ENCODE measurements around the gene MINDY1. TPM values are rescaled to one million over a fixed set of nuclear protein-coding genes. Genes with fewer than 3 reads are reported as not detected.

MINDY1 gene
- polyA plus RNA-seq, 2 donors = 17.2 to 21.3 TPM

- Histone ChIP-seq H3K27me3 (ENCODE audit: control insufficient read depth in 1 of 2, insufficient read depth in 2 of 2, low read length in 2 of 2) (no peaks in the 10 kb centered on the region), H3K4me3 (ENCODE audit: low read depth in 1 of 2, low read length in 2 of 2) (no peak overlapping the region), H3K9me3 (ENCODE audit: control insufficient read depth in 2 of 2, insufficient read depth in 1 of 2, low read depth in 1 of 2, low read length in 1 of 2) (no peaks in the 10 kb centered on the region), H3K27ac (ENCODE audit: low read depth in 2 of 2, low read length in 1 of 2) (no peak overlapping the region), H3K4me1 (ENCODE audit: control insufficient read depth in 2 of 2, insufficient read depth in 2 of 2, low read length in 1 of 2) (no peaks in the 10 kb centered on the region), H3K36me3 (ENCODE audit: control insufficient read depth in 2 of 2, insufficient read depth in 2 of 2, low read length in 1 of 2) (peaks cover 20 to 41% of the 10 kb centered on the region in 2 donors)
- WGBS, 2 donors = 63 to 68% methylated on average over 4 of the region's 4 CpGs
Observed at GRCh38 chr1:150961756-150962155, 44.9 kb downstream of the MINDY1 start.

DNA sequence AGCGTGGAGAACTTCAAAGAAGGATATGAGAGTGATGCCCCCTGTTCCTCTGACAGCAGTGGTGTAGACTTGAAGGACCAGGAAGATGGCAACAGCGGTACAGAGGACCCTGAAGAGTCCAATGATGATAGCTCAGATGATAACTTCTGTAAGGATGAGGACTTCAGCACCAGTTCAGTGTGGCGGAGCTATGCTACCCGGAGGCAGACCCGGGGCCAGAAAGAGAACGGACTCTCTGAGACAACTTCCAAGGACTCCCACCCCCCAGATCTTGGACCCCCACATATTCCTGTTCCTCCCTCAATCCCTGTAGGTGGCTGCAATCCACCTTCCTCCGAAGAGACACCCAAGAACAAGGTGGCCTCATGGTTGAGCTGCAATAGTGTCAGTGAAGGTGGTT lies 46.1 kb downstream of the MINDY1 start:
- H3K9me3 ChIP-seq (ENCODE audit: control insufficient read depth in 2 of 2, insufficient read depth in 1 of 2, low read depth in 1 of 2, low read length in 1 of 2) = no peaks in the 10 kb centered on the region
- no peaks in the 10 kb centered on the region for H3K27me3 ChIP-seq (ENCODE audit: control insufficient read depth in 1 of 2, insufficient read depth in 2 of 2, low read length in 2 of 2)
- peaks cover 10 to 31% of the 10 kb centered on the region in 2 donors for H3K36me3 ChIP-seq (ENCODE audit: control insufficient read depth in 2 of 2, insufficient read depth in 2 of 2, low read length in 1 of 2)
- no peaks in the 10 kb centered on the region for H3K4me1 ChIP-seq (ENCODE audit: control insufficient read depth in 2 of 2, insufficient read depth in 2 of 2, low read length in 1 of 2)
- H3K27ac ChIP-seq (ENCODE audit: low read depth in 2 of 2, low read length in 1 of 2) = no peak overlapping the region
- WGBS, 2 donors = 97% methylated on average over 7 of the region's 7 CpGs
- H3K4me3 ChIP-seq (ENCODE audit: low read depth in 1 of 2, low read length in 2 of 2) = no peak overlapping the region

- peaks cover 13 to 18% of the 10 kb centered on the region in 2 donors for H3K36me3 ChIP-seq (ENCODE audit: control insufficient read depth in 2 of 2, insufficient read depth in 2 of 2, low read length in 1 of 2)
- WGBS, 2 donors = 98% methylated on average over 11 of the region's 11 CpGs
- no peak overlapping the region for H3K4me3 ChIP-seq (ENCODE audit: low read depth in 1 of 2, low read length in 2 of 2)
- no peak overlapping the region for H3K27ac ChIP-seq (ENCODE audit: low read depth in 2 of 2, low read length in 1 of 2)
- no peaks in the 10 kb centered on the region for H3K9me3 ChIP-seq (ENCODE audit: control insufficient read depth in 2 of 2, insufficient read depth in 1 of 2, low read depth in 1 of 2, low read length in 1 of 2)
- H3K4me1 ChIP-seq (ENCODE audit: control insufficient read depth in 2 of 2, insufficient read depth in 2 of 2, low read length in 1 of 2) = no peaks in the 10 kb centered on the region
- no peaks in the 10 kb centered on the region for H3K27me3 ChIP-seq (ENCODE audit: control insufficient read depth in 1 of 2, insufficient read depth in 2 of 2, low read length in 2 of 2)
Observed at GRCh38 chr1:150957666-150958065, 49.0 kb downstream of the MINDY1 start.

GRCh38 chr1:150955280-150955679 lies 51.4 kb downstream of the MINDY1 start:
- Histone ChIP-seq H3K4me1 (ENCODE audit: control insufficient read depth in 2 of 2, insufficient read depth in 2 of 2, low read length in 1 of 2) (no peaks in the 10 kb centered on the region), H3K9me3 (ENCODE audit: control insufficient read depth in 2 of 2, insufficient read depth in 1 of 2, low read depth in 1 of 2, low read length in 1 of 2) (no peaks in the 10 kb centered on the region), H3K4me3 (ENCODE audit: low read depth in 1 of 2, low read length in 2 of 2) (no peak overlapping the region), H3K27ac (ENCODE audit: low read depth in 2 of 2, low read length in 1 of 2) (no peak overlapping the region), H3K27me3 (ENCODE audit: control insufficient read depth in 1 of 2, insufficient read depth in 2 of 2, low read length in 2 of 2) (no peaks in the 10 kb centered on the region), H3K36me3 (ENCODE audit: control insufficient read depth in 2 of 2, insufficient read depth in 2 of 2, low read length in 1 of 2) (peaks cover 17 to 18% of the 10 kb centered on the region in 2 donors)

DNA sequence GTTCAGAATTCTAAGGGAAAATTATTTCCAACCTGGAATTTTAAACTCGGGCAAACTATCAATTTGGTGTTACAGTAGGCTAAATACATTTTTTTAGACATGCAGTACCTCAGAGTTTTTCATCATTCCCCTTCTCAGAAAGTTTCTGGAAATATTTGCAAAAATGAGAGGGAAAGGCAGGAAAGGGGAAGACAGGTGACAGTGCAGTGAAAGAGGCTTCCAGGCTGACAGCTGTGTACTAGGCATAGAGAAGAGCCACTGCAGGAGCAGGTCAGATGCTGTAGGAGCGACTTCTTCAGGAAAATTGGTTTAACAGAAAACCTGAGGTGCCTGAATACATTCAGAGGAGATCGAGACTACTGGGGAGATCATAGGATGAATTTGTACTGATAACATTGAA lies 52.0 kb downstream of the MINDY1 start:
- no peaks in the 10 kb centered on the region for H3K27me3 ChIP-seq (ENCODE audit: control insufficient read depth in 1 of 2, insufficient read depth in 2 of 2, low read length in 2 of 2)
- H3K4me3 ChIP-seq (ENCODE audit: low read depth in 1 of 2, low read length in 2 of 2) = no peak overlapping the region
- H3K9me3 ChIP-seq (ENCODE audit: control insufficient read depth in 2 of 2, insufficient read depth in 1 of 2, low read depth in 1 of 2, low read length in 1 of 2) = no peaks in the 10 kb centered on the region
- no peaks in the 10 kb centered on the region for H3K4me1 ChIP-seq (ENCODE audit: control insufficient read depth in 2 of 2, insufficient read depth in 2 of 2, low read length in 1 of 2)
- H3K27ac ChIP-seq (ENCODE audit: low read depth in 2 of 2, low read length in 1 of 2) = no peak overlapping the region
- 93 to 94% methylated on average over 3 of the region's 3 CpGs for WGBS, 2 donors
- peaks cover 13 to 20% of the 10 kb centered on the region in 2 donors for H3K36me3 ChIP-seq (ENCODE audit: control insufficient read depth in 2 of 2, insufficient read depth in 2 of 2, low read length in 1 of 2)

Other genes starting within 250 kb of the MINDY1 start
- gene CTSS, start 241.1 kb downstream of the MINDY1 start, polyA plus RNA-seq = 10 to 100 TPM; 17.2 to 20.2 TPM
- gene CTSK, start 198.6 kb downstream of the MINDY1 start, polyA plus RNA-seq = 10 to 100 TPM in 1 of 2 donors, 1 to 10 TPM in 1; 5.7 to 11.1 TPM
- 10 to 100 TPM in 1 of 2 donors, 1 to 10 TPM in 1; 9.0 to 10.5 TPM for gene ARNT, start 130.3 kb downstream of the MINDY1 start, polyA plus RNA-seq
- not detected for gene CTXND2, start 119.8 kb downstream of the MINDY1 start, polyA plus RNA-seq
- gene SETDB1, start 80.5 kb downstream of the MINDY1 start, polyA plus RNA-seq = 10 to 100 TPM; 14.4 to 17.8 TPM
- gene CERS2, start 32.1 kb downstream of the MINDY1 start, polyA plus RNA-seq = 10 to 100 TPM; 35.5 to 39.4 TPM
- 10 to 100 TPM; 14.4 to 17.5 TPM for gene ANXA9, start 24.6 kb downstream of the MINDY1 start, polyA plus RNA-seq
- gene PRUNE1, start 1.5 kb upstream of the MINDY1 start, polyA plus RNA-seq = 10 to 100 TPM in 1 of 2 donors, 1 to 10 TPM in 1; 7.2 to 10.1 TPM
- 100 to 1,000 TPM; 111 to 159 TPM for gene BNIPL, start 29.7 kb upstream of the MINDY1 start, polyA plus RNA-seq
- 1 to 10 TPM; 1.7 to 2.9 TPM for gene C1orf56, start 40.8 kb upstream of the MINDY1 start, polyA plus RNA-seq
- gene CDC42SE1, start 52.7 kb upstream of the MINDY1 start, polyA plus RNA-seq = 10 to 100 TPM; 62.9 to 86.6 TPM
- gene MLLT11, start 53.5 kb upstream of the MINDY1 start, polyA plus RNA-seq = 1 to 10 TPM in 1 of 2 donors, under 1 TPM in 1; 0.72 to 1.5 TPM
- 1 to 10 TPM; 4.2 to 6.3 TPM for gene GABPB2, start 63.9 kb upstream of the MINDY1 start, polyA plus RNA-seq
- 1 to 10 TPM; 3.3 to 7.2 TPM for gene SEMA6C, start 139.7 kb upstream of the MINDY1 start, polyA plus RNA-seq
- gene TNFAIP8L2, start 149.7 kb upstream of the MINDY1 start, polyA plus RNA-seq = 1 to 10 TPM; 1.2 to 1.6 TPM
- 1 to 10 TPM; 3.8 TPM for gene LYSMD1, start 159.0 kb upstream of the MINDY1 start, polyA plus RNA-seq
- gene SCNM1, start 159.2 kb upstream of the MINDY1 start, polyA plus RNA-seq = 10 to 100 TPM; 40.5 to 43.9 TPM
- gene TMOD4, start 169.1 kb upstream of the MINDY1 start, polyA plus RNA-seq = under 1 TPM; 0.14 to 0.22 TPM
- 10 to 100 TPM; 27.2 to 28.2 TPM for gene VPS72, start 183.3 kb upstream of the MINDY1 start, polyA plus RNA-seq
- 10 to 100 TPM; 16.4 to 23.2 TPM for gene PIP5K1A, start 191.7 kb upstream of the MINDY1 start, polyA plus RNA-seq
- 100 to 1,000 TPM; 127 to 168 TPM for gene PSMD4, start 247.8 kb upstream of the MINDY1 start, polyA plus RNA-seq